Heart right ventricle (tissue), 16 donors: Measurements from ENCODE around the gene DENND2A. TPM values are rescaled to one million over a fixed set of nuclear protein-coding genes. Genes with fewer than 3 reads are reported as not detected.

Experiments
- ATAC-seq, 8 donors: fragments of 200-7000 bp; cut with Tn5 transposase; one replicate each; pipeline ENCODE4 v1.9.1; 2020; ENCODE audit warnings: mild to moderate bottlenecking in 8 of 8, moderate library complexity in 8 of 8, moderate number of reproducible peaks in 1 of 8
- DNase-seq, 2 donors: peaks; one replicate each; pipeline ENCODE4 v3.0.0-alpha.2; 2020
- H3K27ac ChIP-seq, 10 donors: fragments of 200-600 bp; sonication (generic) in 2 of 10; one replicate each; pipeline versions ENCODE4 v1.5.0 to v1.8.0; 2020 to 2022; ENCODE audit warnings: mild to moderate bottlenecking in 3 of 10
- H3K27me3 ChIP-seq, 7 donors: fragments of 200-600 bp; one replicate each; pipeline ENCODE4 v1.8.0; 2021 to 2022; ENCODE audit warnings: mild to moderate bottlenecking in 2 of 7
- H3K36me3 ChIP-seq, 9 donors: fragments of 200-600 bp; sonication (generic) in 1 of 9; one replicate each; pipeline versions ENCODE4 v1.5.0 to v1.8.0; 2020 to 2022; ENCODE audit warnings: mild to moderate bottlenecking in 2 of 9
- H3K4me1 ChIP-seq, 9 donors: fragments of 200-600 bp; sonication (generic) in 1 of 9; one replicate each; pipeline versions ENCODE4 v1.5.0 to v1.8.0; 2020 to 2022; ENCODE audit warnings: mild to moderate bottlenecking in 4 of 9
- H3K4me3 ChIP-seq, 10 donors: fragments of 200-600 bp; sonication (generic) in 2 of 10; one replicate each; pipeline versions ENCODE4 v1.5.0 to v1.8.0; 2020 to 2022; ENCODE audit warnings: mild to moderate bottlenecking in 7 of 10, moderate library complexity in 2 of 10
- H3K9me3 ChIP-seq, 11 donors: fragments of 200-600 bp in 10 of 11; sonication (generic) in 2 of 11; one replicate each; pipeline versions ENCODE4 v1.5.0 to v1.8.0; 2013 to 2022; ENCODE audit warnings: mild to moderate bottlenecking in 2 of 11, control low read depth in 1 of 11, moderate library complexity in 1 of 11
- WGBS, 2 donors: extraction: QIAGEN DNeasy Blood & Tissue Kit; methylation state at CpG; one replicate each; pipeline ENCODE4 v1.1.7; 2013; ENCODE audit warnings: inconsistent platforms in 1 of 2; 5-methylcytosine and 5-hydroxymethylcytosine counted together
- intact Hi-C, 10 donors: fragments of 100-400 bp; cut with DNase I; formaldehyde crosslinking; loops; one replicate each; pipeline versions ENCODE4 v1.11.1 to v1.14.2; 2022
- polyA plus RNA-seq, 2 donors: library from polyadenylated mRNA; stranded (reverse); fragments of 200-250 nt; gene quantifications; one replicate each; pipeline ENCODE4 v1.2.3, GENCODE V29; 2013
- total RNA-seq, 10 donors: library from RNA; stranded (reverse); fragmentation: NEBNext Ultra II Directional in 3 of 10; extraction: Animal tissue kit (Norgen Biotek cat#: 25700) in 3 of 10; gene quantifications; one replicate each; pipeline versions ENCODE4 v1.2.1 to v1.2.4, GENCODE V29; 2021 to 2023
- TF ChIP-seq, protein P1 (sequence below), 9 donors: fragments of 200-600 bp; sonication (generic) in 2 of 9; IDR thresholded peaks; one replicate each; pipeline versions ENCODE4 v1.5.0 to v1.8.0; 2021 to 2022; ENCODE audit warnings: antibody characterized with exemption in 9 of 9, mild to moderate bottlenecking in 5 of 9, moderate library complexity in 1 of 9
- donor health status: Arrhythmogenic right ventricular cardiomyopathy.
- donor health status: ischemic (EF 13 %, LVEDD 7.1; RV severe dilation, severe dysfunction).
- donor health status: healthy with polysubstance abuse.
- donor health status: DM: no; HTN: yes; CAD: no.
- donor health status: DM: no; HTN: no; CAD: no.
- donor health status: ischemic (EF 25% LVEDD 6.9; RV normal size, moderate dysfunction).
- donor health status: ischemic (EF 25% LVEDD 5.7; RV mildly dilated, moderate dysfunction).
- donor health status: healthy.
- donor health status: DM: yes; HTN: yes; CAD: no.
- donor health status: Ischemic cardiomyopathy.
- donor health status: ischemic (EF 35%, LVEDD 5.7; RV mildly dilated, moderate dysfunction).
- donor health status: nonischemic (EF 11% LVEDD 7.7; RV severe dilation, severe dysfunction).
- donor health status: DM: yes; HTN: yes; CAD: no.
- donor health status: PGD.
- donor health status: ischemic (EF 29% LVEDD 5.4; RV normal size, mild dysfunction).
- donor health status: nonischemic (EF 23%, LVEDD 6.1; RV moderate dilation, normal function).

Gene DENND2A
- total and polyA plus RNA-seq, 12 donors, result 3.8 to 16.9 (median 9.8) TPM

GRCh38 chr7:140592964-140593671, 47.5 kb downstream of the DENND2A start:
- H3K27me3 ChIP-seq, result no peaks in the 10 kb centered on the region
- peaks cover 0 to 44% (median 11%) of the 10 kb centered on the region in 9 donors for H3K4me1 ChIP-seq
- H3K9me3 ChIP-seq, result no peaks in the 10 kb centered on the region
- TF ChIP-seq, protein P1, sequence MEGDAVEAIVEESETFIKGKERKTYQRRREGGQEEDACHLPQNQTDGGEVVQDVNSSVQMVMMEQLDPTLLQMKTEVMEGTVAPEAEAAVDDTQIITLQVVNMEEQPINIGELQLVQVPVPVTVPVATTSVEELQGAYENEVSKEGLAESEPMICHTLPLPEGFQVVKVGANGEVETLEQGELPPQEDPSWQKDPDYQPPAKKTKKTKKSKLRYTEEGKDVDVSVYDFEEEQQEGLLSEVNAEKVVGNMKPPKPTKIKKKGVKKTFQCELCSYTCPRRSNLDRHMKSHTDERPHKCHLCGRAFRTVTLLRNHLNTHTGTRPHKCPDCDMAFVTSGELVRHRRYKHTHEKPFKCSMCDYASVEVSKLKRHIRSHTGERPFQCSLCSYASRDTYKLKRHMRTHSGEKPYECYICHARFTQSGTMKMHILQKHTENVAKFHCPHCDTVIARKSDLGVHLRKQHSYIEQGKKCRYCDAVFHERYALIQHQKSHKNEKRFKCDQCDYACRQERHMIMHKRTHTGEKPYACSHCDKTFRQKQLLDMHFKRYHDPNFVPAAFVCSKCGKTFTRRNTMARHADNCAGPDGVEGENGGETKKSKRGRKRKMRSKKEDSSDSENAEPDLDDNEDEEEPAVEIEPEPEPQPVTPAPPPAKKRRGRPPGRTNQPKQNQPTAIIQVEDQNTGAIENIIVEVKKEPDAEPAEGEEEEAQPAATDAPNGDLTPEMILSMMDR (IDR thresholded peaks at IDR 0.05), result no peak
- intact Hi-C loops, result loop anchor here in 2 of 10 donors (5.0 to 10.0 kb wide), 2 partner anchors 51 to 52 kb away; partner anchors contain the start of gene DENND2A (in 2 of the 2)
- peaks cover 0 to 3% (median 0%) of the 10 kb centered on the region in 9 donors for H3K36me3 ChIP-seq
- WGBS, 2 donors, result 94% methylated on average over 9 of the region's 9 CpGs
- ATAC-seq, result no peak
- DNase-seq, result no peak
- peak overlapping the region in 2 of 10 donors; percentile 37 to 52 for H3K27ac ChIP-seq
- no peak overlapping the region for H3K4me3 ChIP-seq

GRCh38 chr7:140591180-140591902, 49.3 kb downstream of the DENND2A start:
- no peak overlapping the region for H3K27ac ChIP-seq
- whole genome bisulfite sequencing, 2 donors, result 68 to 76% methylated on average over 3 of the region's 3 CpGs
- peaks cover 0 to 16% (median 0%) of the 10 kb centered on the region in 9 donors for H3K36me3 ChIP-seq
- DNase-seq (no peak), ATAC-seq (no peak)
- intact Hi-C loops, result loop anchor here in 2 of 10 donors (5.0 to 10.0 kb wide), 2 partner anchors 49 to 53 kb away; partner anchors contain the start of gene DENND2A (in 2 of the 2)
- H3K9me3 ChIP-seq, result no peaks in the 10 kb centered on the region
- H3K27me3 ChIP-seq, result no peaks in the 10 kb centered on the region
- H3K4me3 ChIP-seq, result no peak overlapping the region
- TF ChIP-seq, protein P1 (IDR thresholded peaks at IDR 0.05), result no peak
- H3K4me1 ChIP-seq, result peaks cover 0 to 28% (median 5%) of the 10 kb centered on the region in 9 donors

GRCh38 chr7:140587243-140587642, 53.4 kb downstream of the DENND2A start:
- WGBS, 2 donors, result 92 to 96% methylated on average over 9 of the region's 9 CpGs
- Histone ChIP-seq H3K36me3 (peaks cover 0 to 54% (median 0%) of the 10 kb centered on the region in 9 donors), H3K4me3 (no peak overlapping the region), H3K9me3 (no peaks in the 10 kb centered on the region), H3K27ac (no peak overlapping the region), H3K27me3 (no peaks in the 10 kb centered on the region), H3K4me1 (peaks cover 0 to 3% (median 0%) of the 10 kb centered on the region in 9 donors)
- ATAC-seq, result no peak
- TF ChIP-seq, protein P1 (IDR thresholded peaks at IDR 0.05), result no peak
- no peak for DNase-seq
- intact Hi-C loops, result no loop called here

GRCh38 chr7:140586516-140586915, 54.1 kb downstream of the DENND2A start:
- Histone ChIP-seq H3K4me1 (peaks cover 0 to 3% (median 0%) of the 10 kb centered on the region in 9 donors), H3K27ac (no peak overlapping the region), H3K4me3 (no peak overlapping the region), H3K9me3 (no peaks in the 10 kb centered on the region), H3K36me3 (peaks cover 0 to 61% (median 0%) of the 10 kb centered on the region in 9 donors), H3K27me3 (no peaks in the 10 kb centered on the region)
- intact Hi-C loops, result no loop called here
- WGBS, 2 donors, result 56 to 64% methylated on average over 3 of the region's 3 CpGs
- ATAC-seq (peak in 5 of 8 donors; percentile 49 to 71 (median 65)), DNase-seq (no peak)
- TF ChIP-seq, protein P1 (IDR thresholded peaks at IDR 0.05), result no peak
